Measurements from ENCODE around the gene THEMIS.
"Not testable (repeated sequence)": the region's sequence is repeated elsewhere in the genome, so short reads cannot be mapped to it uniquely, and the experiment has no call there.

The THEMIS gene

DNA sequence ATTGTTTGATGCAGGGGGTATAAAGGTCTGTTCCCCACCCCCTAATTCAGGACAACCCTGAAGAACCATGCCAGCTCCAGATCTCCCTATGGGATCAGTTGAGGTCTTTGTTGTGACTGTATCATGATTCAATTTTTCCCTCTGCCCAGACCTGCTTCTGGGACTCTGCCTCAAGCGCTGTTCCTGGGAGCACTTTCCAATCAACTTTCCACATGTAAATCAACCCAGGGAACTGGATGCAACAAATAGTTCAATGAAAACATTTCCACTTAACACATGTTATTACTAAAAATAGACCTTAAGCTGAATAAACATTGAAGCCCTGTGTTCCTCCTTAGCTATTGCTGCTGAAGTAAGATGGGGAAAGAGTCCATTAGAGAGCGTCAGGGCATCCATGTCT is 184.4 kb downstream of the THEMIS start:
- DNase-seq: no peak

GRCh38 chr6:127710668-127711067 is 190.2 kb downstream of the THEMIS start:
- DNase-seq: no peak

- DNase-seq: no peak
Measured at GRCh38 chr6:127706216-127706615, 194.6 kb downstream of the THEMIS start.

GRCh38 chr6:127695108-127695507 is 205.8 kb downstream of the THEMIS start:
- DNase-seq: no peak

DNA sequence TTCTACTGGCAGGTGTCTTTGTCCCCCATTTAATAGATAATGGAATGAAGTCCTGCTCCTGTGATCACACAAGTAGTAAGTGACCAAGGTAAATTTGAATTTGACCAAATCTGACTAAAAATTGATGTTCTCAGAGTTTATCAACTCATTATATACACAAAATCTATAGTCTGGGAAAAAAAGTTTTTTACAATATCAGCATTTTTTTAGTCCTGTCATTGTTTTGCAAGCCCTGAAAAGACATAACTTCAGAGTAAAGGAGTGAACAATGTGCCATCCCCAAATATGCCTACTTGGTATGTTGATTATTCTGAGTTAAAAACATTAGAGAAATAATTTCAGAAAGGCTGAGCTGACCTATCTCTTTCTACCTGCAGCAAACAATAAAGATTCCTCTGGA is 209.7 kb downstream of the THEMIS start:
- DNase-seq: no peak

DNA sequence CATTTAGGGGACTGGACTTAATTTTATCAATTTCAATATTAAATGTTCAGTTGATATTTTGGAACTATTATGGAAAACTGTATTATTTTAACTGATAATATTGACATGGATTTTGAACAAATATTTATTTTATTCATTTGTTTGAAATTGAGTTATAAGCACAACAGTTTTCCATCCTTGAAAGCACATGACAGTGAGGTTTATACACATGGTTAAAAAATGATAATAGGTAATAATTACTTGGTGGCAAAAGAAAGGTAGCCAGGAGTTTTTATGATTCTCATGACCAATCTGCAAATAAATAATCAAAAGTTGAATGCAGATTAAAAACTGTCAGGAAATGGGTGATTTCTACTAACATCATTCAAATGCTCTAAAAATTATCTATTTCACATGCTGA is 210.3 kb downstream of the THEMIS start:
- DNase-seq: no peak

GRCh38 chr6:127690092-127690491 is 210.8 kb downstream of the THEMIS start:
- DNase-seq: peak; percentile 53

- DNase-seq: not testable (repeated sequence)
Measured at GRCh38 chr6:127687490-127687889, 213.4 kb downstream of the THEMIS start.

DNA sequence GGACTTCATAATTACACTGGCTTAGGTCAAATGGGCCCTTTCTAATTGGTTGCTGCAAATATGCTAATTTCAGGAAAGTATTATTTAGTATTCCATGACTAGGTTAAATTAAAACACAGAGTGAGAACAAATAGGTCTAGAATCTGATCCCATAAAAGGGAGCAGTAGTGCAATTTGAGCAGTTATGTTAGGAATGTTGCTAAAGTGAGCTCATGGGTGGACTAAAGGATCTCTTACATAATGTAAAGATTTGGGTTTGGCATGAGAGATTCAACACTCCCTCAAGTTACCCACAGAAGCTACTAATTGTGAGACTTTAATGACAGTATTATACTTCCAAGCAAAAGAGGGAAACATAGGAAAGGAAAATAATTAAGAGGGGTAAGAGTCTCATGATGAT is 214.8 kb downstream of the THEMIS start:
- DNase-seq: no peak

- DNase-seq: no peak
Measured at GRCh38 chr6:127684501-127684900, 216.4 kb downstream of the THEMIS start.

Measured in NCI-H1694 (cell line).